Iris pigment epithelial cell (primary cell): ENCODE results near the gene ZNF410.

Experiments
- DNase-seq: peaks from one replicate; pipeline ENCODE4 v3.0.0-alpha.2; 2011; ENCODE audit warnings: low read depth

Gene ZNF410

GRCh38 chr14:73955674-73956073 is 69.0 kb downstream of the ZNF410 start:
- DNase-seq, result no peak

- no peak for DNase-seq
Observed at GRCh38 chr14:73958591-73958990, 71.9 kb downstream of the ZNF410 start.

GRCh38 chr14:73961192-73961591 is 74.5 kb downstream of the ZNF410 start:
- no peak for DNase-seq

- DNase-seq, result no peak
Observed at GRCh38 chr14:73965216-73965615, 78.6 kb downstream of the ZNF410 start.

- DNase-seq, result no peak
Observed at GRCh38 chr14:73968885-73969284, 82.2 kb downstream of the ZNF410 start.

GRCh38 chr14:73973497-73973896 is 86.8 kb downstream of the ZNF410 start:
- no peak for DNase-seq

- DNase-seq, result no peak
Observed at GRCh38 chr14:73976125-73976524, 89.5 kb downstream of the ZNF410 start.

GRCh38 chr14:73977896-73978295 is 91.2 kb downstream of the ZNF410 start:
- DNase-seq, result peak; percentile 81
